D721Med (cell line): ENCODE measurements around the gene NFATC2.

Source experiments
- DNase-seq: peaks from one replicate; pipeline ENCODE4 v3.0.0; 2011; ENCODE audit warnings: low spot score; ENCODE audit not compliant: insufficient read length
- FAIRE-seq: peaks from 2 replicates; lab custom pipeline; 2011; peaks lifted over from hg19 to GRCh38; lab: Jason Lieb, UNC
- TF ChIP-seq, protein P1 (sequence below): IDR thresholded peaks from 2 replicates; pipeline ENCODE4 v1.5.1; 2012; ENCODE audit warnings: mild to moderate bottlenecking, control low read depth; ENCODE audit not compliant: insufficient read depth; ENCODE audit errors: missing control alignments

NFATC2 gene

DNA sequence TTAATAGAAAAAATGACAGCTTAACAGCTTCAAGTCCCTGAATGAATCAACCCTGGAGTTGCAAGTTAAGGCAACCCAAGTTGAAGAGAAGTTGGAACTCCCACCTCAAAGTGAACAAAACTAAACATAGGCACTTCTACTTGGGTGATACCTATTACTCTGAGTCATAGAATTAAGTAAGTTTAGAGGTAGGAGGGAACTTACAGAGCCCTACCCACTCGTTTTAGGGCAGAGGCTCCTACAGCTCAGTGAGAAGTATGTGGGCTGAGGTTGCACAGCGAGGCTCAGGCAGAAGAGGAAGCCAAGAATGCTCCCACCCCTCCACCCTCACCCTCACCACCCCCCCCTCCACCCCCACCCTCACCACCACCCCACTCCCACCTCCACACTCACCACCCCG, 42.2 kb downstream of the NFATC2 start:
- no peak for FAIRE-seq
- DNase-seq = no peak
- TF ChIP-seq, protein P1, sequence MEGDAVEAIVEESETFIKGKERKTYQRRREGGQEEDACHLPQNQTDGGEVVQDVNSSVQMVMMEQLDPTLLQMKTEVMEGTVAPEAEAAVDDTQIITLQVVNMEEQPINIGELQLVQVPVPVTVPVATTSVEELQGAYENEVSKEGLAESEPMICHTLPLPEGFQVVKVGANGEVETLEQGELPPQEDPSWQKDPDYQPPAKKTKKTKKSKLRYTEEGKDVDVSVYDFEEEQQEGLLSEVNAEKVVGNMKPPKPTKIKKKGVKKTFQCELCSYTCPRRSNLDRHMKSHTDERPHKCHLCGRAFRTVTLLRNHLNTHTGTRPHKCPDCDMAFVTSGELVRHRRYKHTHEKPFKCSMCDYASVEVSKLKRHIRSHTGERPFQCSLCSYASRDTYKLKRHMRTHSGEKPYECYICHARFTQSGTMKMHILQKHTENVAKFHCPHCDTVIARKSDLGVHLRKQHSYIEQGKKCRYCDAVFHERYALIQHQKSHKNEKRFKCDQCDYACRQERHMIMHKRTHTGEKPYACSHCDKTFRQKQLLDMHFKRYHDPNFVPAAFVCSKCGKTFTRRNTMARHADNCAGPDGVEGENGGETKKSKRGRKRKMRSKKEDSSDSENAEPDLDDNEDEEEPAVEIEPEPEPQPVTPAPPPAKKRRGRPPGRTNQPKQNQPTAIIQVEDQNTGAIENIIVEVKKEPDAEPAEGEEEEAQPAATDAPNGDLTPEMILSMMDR = no peak

DNA sequence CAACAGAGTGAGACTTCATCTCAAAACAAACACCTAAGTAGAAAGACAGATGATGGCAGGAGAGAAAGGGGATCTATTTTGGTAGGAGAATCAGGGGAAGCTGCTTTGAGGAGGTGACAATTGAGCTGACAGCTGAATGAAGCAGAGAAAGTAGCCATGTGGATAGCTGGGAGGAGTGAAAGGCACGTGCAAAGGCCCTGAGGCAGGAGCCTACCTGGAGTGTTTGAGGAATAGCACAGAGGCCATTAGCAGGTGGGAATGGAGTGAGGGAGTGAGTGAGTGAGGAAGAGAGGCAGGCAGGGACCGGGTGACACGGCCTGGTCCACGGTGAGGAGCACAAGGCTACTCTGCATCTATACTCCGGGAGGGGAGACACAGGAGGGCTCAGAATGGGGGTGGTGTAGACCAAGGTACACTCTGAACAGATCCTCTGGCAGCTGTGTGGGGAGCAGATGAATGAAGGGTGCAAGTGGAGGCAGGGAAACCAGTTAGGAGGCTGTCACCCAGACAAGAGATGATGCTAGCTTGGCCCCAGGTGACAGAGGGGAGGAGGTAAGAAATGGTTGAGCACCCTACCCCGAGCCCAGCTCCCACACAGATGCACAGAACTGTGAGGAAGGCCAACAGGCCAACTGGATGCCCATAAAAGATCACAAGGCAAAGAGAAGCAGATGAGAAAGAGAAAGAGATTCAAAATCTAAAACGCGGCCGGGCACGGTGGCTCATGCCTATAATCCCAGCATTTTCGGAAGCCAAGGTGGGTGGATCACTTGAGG, 43.6 kb downstream of the NFATC2 start:
- no peak for FAIRE-seq
- TF ChIP-seq, protein P1 = no peak
- DNase-seq = no peak

DNA sequence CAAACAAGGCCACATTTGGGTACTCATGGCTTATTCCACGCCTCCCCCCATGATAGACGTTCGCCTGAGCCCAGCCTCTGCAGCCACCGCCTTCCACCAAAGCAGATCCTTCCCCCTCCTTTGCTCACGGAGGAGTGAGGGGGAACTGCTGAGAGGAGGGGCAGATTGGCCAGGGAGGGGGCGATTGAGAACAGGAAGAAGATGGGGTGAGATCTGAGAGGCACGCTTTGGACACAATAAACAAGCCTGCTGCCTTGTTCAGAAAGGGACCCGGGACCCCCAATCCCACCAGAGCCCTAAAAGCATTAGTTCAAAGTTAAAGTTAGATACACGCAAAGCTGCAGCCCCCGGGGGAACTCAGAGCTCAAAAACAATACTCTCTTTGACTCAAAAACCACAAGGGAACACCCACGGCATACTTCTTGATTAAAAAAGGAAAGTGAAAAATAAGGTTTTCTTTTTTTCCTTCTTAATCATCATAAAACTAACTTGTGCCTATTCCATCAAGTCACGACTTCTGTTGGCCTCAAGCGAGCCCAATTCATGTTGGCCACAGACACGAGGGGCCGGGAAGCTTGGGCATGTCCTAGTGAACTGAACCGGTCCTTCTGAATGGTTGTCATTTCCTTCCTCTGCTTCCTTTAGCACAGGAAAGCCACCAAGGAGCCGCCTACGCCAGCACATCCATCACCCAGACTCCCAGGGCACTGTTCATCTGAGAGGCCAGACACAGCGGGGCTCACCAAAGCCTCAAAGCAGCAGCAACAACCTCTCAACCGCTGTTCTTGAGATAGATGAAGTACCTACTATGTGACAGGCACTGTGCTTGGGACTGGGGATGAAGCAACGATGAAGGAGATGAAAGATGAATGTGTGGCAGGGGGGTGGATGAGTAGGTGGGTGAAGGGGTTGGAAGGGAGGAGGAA, 44.7 kb downstream of the NFATC2 start:
- no peak for DNase-seq
- TF ChIP-seq, protein P1 = no peak
- FAIRE-seq = no peak

DNA sequence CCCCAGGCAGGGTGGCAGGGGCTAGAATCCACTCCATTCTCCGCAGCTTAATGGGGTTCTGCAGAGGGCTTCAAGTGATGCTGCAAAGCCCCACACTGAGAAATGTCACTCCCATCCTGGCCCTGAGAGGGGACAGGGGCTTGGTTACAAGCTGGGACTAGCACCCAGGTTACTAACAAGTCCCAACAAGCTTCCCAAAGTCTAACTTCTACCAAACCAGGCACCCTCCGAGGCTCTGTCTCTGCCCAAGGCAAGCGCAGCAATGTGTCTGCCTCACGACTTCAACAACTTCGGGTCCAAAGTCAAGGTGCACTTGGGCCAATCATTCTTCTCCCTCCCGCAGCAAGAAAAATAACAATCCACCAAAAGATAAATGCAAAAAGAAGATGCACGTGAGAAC, 45.6 kb downstream of the NFATC2 start:
- DNase-seq (no peak), FAIRE-seq (no peak)
- TF ChIP-seq, protein P1 = no peak

DNA sequence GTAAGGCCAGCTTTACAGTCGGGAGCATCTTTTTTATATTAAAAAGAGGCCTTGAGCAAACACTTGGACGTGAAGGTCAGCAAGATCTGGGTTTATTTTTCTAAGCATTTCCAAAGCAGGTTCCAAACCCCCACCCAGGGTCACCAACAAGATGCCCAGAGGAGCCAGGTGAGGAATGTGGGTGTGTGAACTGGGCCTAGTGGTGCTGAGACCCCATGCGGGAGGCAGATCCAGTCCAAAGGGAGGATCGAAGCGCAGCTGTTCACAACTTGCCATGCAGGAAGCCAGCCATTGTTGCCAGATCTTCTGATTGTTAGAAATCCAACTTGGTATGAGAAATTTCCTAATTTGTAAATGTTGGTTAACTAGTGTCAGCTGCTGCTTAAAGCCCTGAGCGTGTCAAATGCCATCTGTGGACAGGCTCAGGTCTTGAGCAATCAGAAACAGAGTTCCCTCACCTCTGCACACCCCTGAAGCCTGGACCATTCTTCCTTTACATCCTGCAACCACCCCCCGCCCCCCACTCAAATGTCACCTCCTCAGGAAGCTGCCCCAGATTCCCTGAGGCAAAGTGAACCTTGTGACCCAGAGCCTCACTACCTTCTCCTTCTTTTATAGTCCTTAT, 46.5 kb downstream of the NFATC2 start:
- TF ChIP-seq, protein P1 = no peak
- FAIRE-seq (no peak), DNase-seq (no peak)

DNA sequence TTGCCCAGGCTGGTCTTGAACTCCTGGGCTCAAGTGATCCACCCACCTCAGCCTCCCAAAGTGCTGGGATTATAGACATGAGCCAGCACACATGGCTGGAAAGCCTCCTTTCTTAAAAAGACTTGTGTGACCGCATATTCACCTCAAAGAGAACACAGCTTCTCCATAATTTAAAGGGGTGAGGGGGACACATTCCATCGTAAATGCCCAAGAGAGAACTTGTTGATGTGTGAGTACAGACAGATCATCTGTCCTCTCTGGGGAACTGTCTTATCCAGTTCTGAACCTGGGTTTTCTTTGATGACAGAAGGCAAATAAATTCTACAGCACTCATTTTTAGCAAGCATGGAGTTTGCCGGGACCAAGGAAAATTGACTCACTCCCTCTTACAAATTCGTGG, 47.2 kb downstream of the NFATC2 start:
- no peak for FAIRE-seq
- TF ChIP-seq, protein P1 = no peak

More for the DNA sequence above, 47.2 kb downstream of the NFATC2 start:
- no peak for DNase-seq
